Neural crest cell (in vitro differentiated cells): ENCODE measurements around the gene ZNF516. TPM values are rescaled to one million over a fixed set of nuclear protein-coding genes. Genes with fewer than 3 reads are reported as not detected.

Source experiments
- DNase-seq: peaks from one replicate; pipeline ENCODE4 v3.0.0; 2021; ENCODE audit warnings: low read depth, mixed read lengths, low spot score
- H3K27ac Mint-ChIP-seq: one replicate; pipeline ENCODE4 v1.8.0; 2021; ENCODE audit warnings: mild to moderate bottlenecking, mixed read lengths; ENCODE audit not compliant: unreplicated experiment
- H3K27me3 Mint-ChIP-seq: 2 replicates; pipeline ENCODE4 v1.8.0; 2021; ENCODE audit warnings: low read depth, mild to moderate bottlenecking, mixed read lengths
- H3K36me3 Mint-ChIP-seq: 2 replicates; pipeline ENCODE4 v1.8.0; 2021; ENCODE audit warnings: low read depth, mild to moderate bottlenecking, mixed read lengths
- H3K4me1 Mint-ChIP-seq: 2 replicates; pipeline ENCODE4 v1.8.0; 2021; ENCODE audit warnings: mixed read lengths
- H3K4me3 Mint-ChIP-seq: one replicate; pipeline ENCODE4 v1.8.0; 2021; ENCODE audit warnings: mild to moderate bottlenecking, mixed read lengths
- H3K9me3 Mint-ChIP-seq: 2 replicates; pipeline ENCODE4 v1.8.0; 2021; ENCODE audit warnings: mixed read lengths
- total RNA-seq: library from RNA; stranded (reverse); gene quantifications from 2 replicates; pipeline ENCODE4 v1.2.1, GENCODE V29; 2021
- TF ChIP-seq, protein P1 (sequence below): fragments of 200-600 bp; sonication (generic); conservative IDR thresholded peaks from 2 replicates; pipeline ENCODE4 v1.5.0; 2021; ENCODE audit warnings: antibody characterized with exemption, mild to moderate bottlenecking

ZNF516 gene
- total RNA-seq, 1 donor from 2014 or later, result 91.2 TPM

DNA sequence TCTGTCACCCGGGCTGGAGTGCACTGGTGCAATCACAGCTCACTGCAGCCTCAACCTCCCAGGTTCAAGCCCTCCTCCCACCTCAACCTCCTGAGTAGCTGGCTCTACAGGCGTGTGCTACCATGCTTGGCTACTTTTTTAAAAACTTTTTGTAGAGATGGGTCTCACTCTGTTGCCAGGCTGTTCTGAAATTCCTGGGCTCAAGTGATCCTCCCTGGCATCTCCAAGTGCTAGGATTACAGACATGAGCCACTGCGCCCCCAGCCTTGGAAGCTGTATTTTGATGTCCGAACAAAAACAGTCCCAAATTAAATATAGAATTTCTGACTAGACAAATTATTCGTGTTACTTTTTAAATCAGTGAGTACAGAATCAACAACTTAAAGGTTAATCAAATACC lies 97.4 kb downstream of the ZNF516 start:
- Mint-ChIP-seq H3K4me1 (peaks cover 50% of the 10 kb centered on the region), H3K9me3 (no peaks in the 10 kb centered on the region), H3K4me3 (no peak overlapping the region), H3K27ac (peak overlapping the region; percentile 13), H3K27me3 (no peaks in the 10 kb centered on the region), H3K36me3 (peaks cover 3% of the 10 kb centered on the region)
- no peak for DNase-seq
- TF ChIP-seq, protein P1, sequence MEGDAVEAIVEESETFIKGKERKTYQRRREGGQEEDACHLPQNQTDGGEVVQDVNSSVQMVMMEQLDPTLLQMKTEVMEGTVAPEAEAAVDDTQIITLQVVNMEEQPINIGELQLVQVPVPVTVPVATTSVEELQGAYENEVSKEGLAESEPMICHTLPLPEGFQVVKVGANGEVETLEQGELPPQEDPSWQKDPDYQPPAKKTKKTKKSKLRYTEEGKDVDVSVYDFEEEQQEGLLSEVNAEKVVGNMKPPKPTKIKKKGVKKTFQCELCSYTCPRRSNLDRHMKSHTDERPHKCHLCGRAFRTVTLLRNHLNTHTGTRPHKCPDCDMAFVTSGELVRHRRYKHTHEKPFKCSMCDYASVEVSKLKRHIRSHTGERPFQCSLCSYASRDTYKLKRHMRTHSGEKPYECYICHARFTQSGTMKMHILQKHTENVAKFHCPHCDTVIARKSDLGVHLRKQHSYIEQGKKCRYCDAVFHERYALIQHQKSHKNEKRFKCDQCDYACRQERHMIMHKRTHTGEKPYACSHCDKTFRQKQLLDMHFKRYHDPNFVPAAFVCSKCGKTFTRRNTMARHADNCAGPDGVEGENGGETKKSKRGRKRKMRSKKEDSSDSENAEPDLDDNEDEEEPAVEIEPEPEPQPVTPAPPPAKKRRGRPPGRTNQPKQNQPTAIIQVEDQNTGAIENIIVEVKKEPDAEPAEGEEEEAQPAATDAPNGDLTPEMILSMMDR, result no peak

DNA sequence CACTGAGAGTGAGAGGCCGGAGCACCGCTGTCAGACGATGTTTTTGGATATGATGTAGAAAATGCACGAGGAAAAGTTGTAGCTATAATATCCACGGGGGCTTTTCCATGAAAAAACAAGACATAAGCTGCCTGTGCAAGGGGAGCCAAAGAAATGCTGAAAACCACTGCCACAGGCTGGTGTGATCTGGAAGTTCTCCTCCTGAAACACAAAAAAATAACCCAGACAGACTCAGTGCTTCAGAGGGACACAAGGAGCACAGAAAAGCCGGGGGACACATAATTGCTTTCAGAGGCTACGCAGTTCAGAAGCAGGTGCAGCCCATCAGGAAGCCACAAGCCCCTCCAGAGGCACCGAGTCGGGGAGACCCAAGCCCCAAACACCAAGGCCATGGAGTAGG lies 98.2 kb downstream of the ZNF516 start:
- H3K4me3 Mint-ChIP-seq, result peak overlapping the region; percentile 13
- TF ChIP-seq, protein P1, result no peak
- no peak for DNase-seq
- H3K27ac Mint-ChIP-seq, result peak overlapping the region; percentile 2
- H3K9me3 Mint-ChIP-seq, result no peaks in the 10 kb centered on the region
- H3K27me3 Mint-ChIP-seq, result peaks cover 4% of the 10 kb centered on the region
- H3K36me3 Mint-ChIP-seq, result peaks cover 3% of the 10 kb centered on the region
- H3K4me1 Mint-ChIP-seq, result peaks cover 56% of the 10 kb centered on the region

DNA sequence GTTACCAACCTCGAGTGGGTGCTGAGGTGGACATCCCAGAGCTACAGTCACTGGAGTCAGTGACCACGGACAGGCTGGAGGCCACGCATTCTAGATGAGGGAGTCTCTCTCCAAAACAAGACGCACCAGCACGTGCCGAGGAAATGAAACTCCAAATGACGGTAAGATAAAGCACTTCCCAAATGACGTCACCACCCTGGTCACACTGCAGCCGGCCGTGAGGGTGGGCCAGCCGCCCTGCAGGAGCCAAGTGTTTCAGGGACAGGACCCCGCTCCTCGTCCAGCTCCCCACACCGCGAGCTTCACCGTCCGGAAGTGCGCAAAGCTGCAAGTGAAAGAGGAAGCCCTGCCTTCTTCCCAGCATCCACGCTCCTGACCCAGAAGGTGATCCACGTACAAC lies 99.4 kb downstream of the ZNF516 start:
- Mint-ChIP-seq H3K27ac (no peak overlapping the region), H3K36me3 (peaks cover 9% of the 10 kb centered on the region), H3K4me3 (no peak overlapping the region), H3K4me1 (peaks cover 62% of the 10 kb centered on the region), H3K27me3 (peaks cover 4% of the 10 kb centered on the region), H3K9me3 (no peaks in the 10 kb centered on the region)
- no peak for DNase-seq
- TF ChIP-seq, protein P1, result no peak

DNA sequence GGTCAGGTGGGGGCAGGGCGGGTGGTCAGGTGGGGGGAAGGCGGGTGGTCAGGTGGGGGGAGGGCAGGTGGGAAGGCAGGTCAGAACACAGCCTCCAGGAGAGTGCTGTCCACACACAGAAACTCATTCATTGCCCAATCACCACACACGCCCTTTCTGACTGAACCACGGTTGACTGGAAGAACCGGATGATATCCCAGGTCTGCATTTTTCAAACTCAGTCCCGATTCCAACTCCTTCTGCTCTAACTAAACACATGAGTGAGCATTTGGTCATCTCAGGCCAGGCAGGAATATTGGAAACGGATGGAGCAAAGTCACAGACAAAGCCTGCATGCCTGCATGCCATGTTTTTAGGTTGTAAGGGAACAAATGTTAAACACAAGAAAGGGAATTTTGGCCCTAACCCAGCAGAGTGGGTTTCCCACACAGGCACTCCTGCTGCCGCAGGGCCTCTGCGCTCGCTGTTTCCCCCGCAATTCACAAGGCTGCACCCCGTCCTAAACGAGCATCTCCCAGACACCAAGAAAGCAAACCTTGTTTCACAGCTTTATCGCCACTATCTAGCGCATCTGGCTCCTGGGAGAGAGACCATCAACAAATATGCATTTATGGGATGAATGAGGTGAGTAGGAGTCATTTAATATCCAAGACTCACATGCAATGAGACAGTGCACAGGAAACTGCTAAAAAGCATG lies 100.1 kb downstream of the ZNF516 start:
- no peak for DNase-seq
- Mint-ChIP-seq H3K27me3 (peaks cover 4% of the 10 kb centered on the region), H3K9me3 (no peaks in the 10 kb centered on the region), H3K4me1 (peaks cover 60% of the 10 kb centered on the region), H3K4me3 (peak overlapping the region; percentile 33), H3K27ac (no peak overlapping the region), H3K36me3 (peaks cover 12% of the 10 kb centered on the region)
- TF ChIP-seq, protein P1, result no peak

DNA sequence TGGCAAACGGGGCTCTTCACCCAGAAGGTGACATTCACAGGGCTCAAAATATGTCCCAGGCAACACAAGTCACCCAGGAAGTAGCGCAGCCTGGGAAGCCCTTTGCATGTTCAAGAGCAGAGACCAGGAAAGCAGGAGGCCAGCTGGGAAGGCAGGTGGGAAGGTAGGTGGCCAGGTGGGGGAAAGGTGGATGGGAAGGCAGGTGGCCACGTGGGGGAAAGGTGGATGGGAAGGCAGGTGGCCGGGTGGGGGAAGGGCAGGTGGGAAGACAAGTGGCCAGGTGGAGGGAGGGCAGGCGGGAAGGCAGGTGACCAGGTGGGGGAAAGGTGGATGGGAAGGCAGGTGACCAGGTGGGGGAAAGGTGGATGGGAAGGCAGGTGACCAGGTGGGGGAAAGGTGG lies 102.7 kb downstream of the ZNF516 start:
- H3K4me3 Mint-ChIP-seq, result peak overlapping the region; percentile 83
- H3K27me3 Mint-ChIP-seq, result peaks cover 4% of the 10 kb centered on the region
- peaks cover 42% of the 10 kb centered on the region for H3K4me1 Mint-ChIP-seq
- no peaks in the 10 kb centered on the region for H3K9me3 Mint-ChIP-seq
- DNase-seq, result no peak
- H3K36me3 Mint-ChIP-seq, result peaks cover 31% of the 10 kb centered on the region
- TF ChIP-seq, protein P1, result no peak
- no peak overlapping the region for H3K27ac Mint-ChIP-seq
